K562 (cell line): ENCODE results near the gene RETSAT. TPM values are rescaled to one million over a fixed set of nuclear protein-coding genes. Genes with fewer than 3 reads are reported as not detected.

Experiments used
- ATAC-seq: fragments of 200-7000 bp; cut with Tn5 transposase; 3 replicates; pipeline ENCODE4 v1.9.1; 2020; ENCODE audit warnings: moderate library complexity
- BruUV-seq: library from RNA; stranded (reverse); fragments of 400-500 nt; replicated peaks from 2 replicates; lab custom pipeline; 2021; lab: Mats Ljungman, UMichigan
- CTCF ChIA-PET: fragments of 300-600 bp; formaldehyde crosslinking; extraction: SDS; loops from one replicate; lab custom pipeline; 2021; ENCODE audit warnings: low intra/inter-chr PET ratio; lab: Yijun Ruan, JAX
- POLR2A ChIA-PET: fragments of 300-600, 350-650 bp; sonication (Branson Sonifier 250); formaldehyde crosslinking; extraction: SDS; loops from one replicate; lab custom pipeline; 2021; ENCODE audit warnings: antibody characterized with exemption, inconsistent platforms; lab: Yijun Ruan, JAX
- DNase-seq, 4 experiments: peaks; one replicate each; pipeline versions ENCODE4 v3.0.0 to v3.0.0-alpha.2; 2011 to 2018; ENCODE audit warnings: low spot score in 3 of 4, mixed read lengths in 3 of 4; ENCODE audit errors: extremely low read depth in 1 of 4
- FAIRE-seq: peaks from 2 replicates; lab custom pipeline; 2011; peaks lifted over from hg19 to GRCh38; lab: Jason Lieb, UNC
- H2AFZ ChIP-seq: 2 replicates; pipeline ENCODE4 v1.6.0; 2011; ENCODE audit warnings: low read depth, low read length, control low read depth, inconsistent platforms
- H3K27ac ChIP-seq: fragments of 200-600 bp; 3 replicates; pipeline ENCODE4 v1.8.0; 2011; ENCODE audit warnings: low read depth, mild to moderate bottlenecking, control low read depth, inconsistent platforms, low read length, moderate library complexity, mixed read lengths; ENCODE audit errors: extremely low read depth
- H3K27me3 ChIP-seq, 2 experiments: fragments of 300-600 bp in 1 of 2; 2 replicates in 1 of 2; 3 replicates in 1 of 2; pipeline versions ENCODE4 v1.6.0 to v1.8.0; 2011; ENCODE audit warnings: inconsistent platforms in 2 of 2, low read length in 2 of 2, mild to moderate bottlenecking in 1 of 2, mixed read lengths in 1 of 2, moderate library complexity in 1 of 2; ENCODE audit not compliant: control insufficient read depth in 2 of 2, insufficient read depth in 2 of 2
- H3K36me3 ChIP-seq: fragments of 300-600 bp; 3 replicates; pipeline ENCODE4 v1.8.0; 2011; ENCODE audit warnings: mild to moderate bottlenecking, low read length, inconsistent platforms; ENCODE audit not compliant: control insufficient read depth, insufficient read depth
- H3K4me1 ChIP-seq, 2 experiments: fragments of 200-600 bp in 1 of 2; replicated peaks in 1 of 2; 2 replicates in 1 of 2; 3 replicates in 1 of 2; pipeline versions ENCODE4 v1.5.1 to v1.8.0; 2011; ENCODE audit warnings: inconsistent platforms in 2 of 2, low read length in 2 of 2, mild to moderate bottlenecking in 1 of 2, mixed read lengths in 1 of 2, moderate library complexity in 1 of 2; ENCODE audit not compliant: control insufficient read depth in 2 of 2, insufficient read depth in 2 of 2
- H3K4me2 ChIP-seq: 2 replicates; pipeline ENCODE4 v1.6.1; 2011; ENCODE audit warnings: low read length, control low read depth, inconsistent platforms, mixed read lengths; ENCODE audit not compliant: insufficient read depth
- H3K4me3 ChIP-seq: fragments of 200-600 bp; sonication (generic), shearing (Covaris generic); 2 replicates; pipeline ENCODE4 v1.5.1; 2016; ENCODE audit warnings: control low read depth, inconsistent platforms
- H3K79me2 ChIP-seq: fragments of 200-600 bp; 3 replicates; pipeline ENCODE4 v1.8.0; 2011; ENCODE audit warnings: low read length, inconsistent platforms; ENCODE audit not compliant: control insufficient read depth, insufficient read depth
- H3K9ac ChIP-seq, 2 experiments: 2 replicates each; pipeline versions ENCODE4 v1.6.0 to v1.6.1; 2011; ENCODE audit warnings: low read depth in 2 of 2, low read length in 2 of 2, control low read depth in 1 of 2, inconsistent platforms in 1 of 2, mild to moderate bottlenecking in 1 of 2, mixed read lengths in 1 of 2; ENCODE audit not compliant: insufficient read depth in 1 of 2
- H3K9me1 ChIP-seq: one replicate; pipeline ENCODE4 v1.6.0; 2011; ENCODE audit warnings: inconsistent platforms, mild to moderate bottlenecking, low read length, moderate library complexity; ENCODE audit not compliant: control insufficient read depth, insufficient read depth
- H3K9me3 ChIP-seq: replicated peaks from 2 replicates; pipeline ENCODE4 v1.5.1; 2011; ENCODE audit warnings: low read depth, low read length, inconsistent platforms; ENCODE audit not compliant: control insufficient read depth, insufficient read depth
- H4K20me1 ChIP-seq: replicated peaks from 2 replicates; pipeline ENCODE4 v1.6.1; 2011; ENCODE audit warnings: low read length, inconsistent platforms, mixed read lengths; ENCODE audit not compliant: control insufficient read depth, insufficient read depth
- PCBP2 ChIP-seq: fragments of 200-400 bp; formaldehyde crosslinking; IDR thresholded peaks from 2 replicates; pipeline ENCODE4 v1.6.1; 2018; ENCODE audit warnings: low read length, low read depth, mild to moderate bottlenecking, moderate library complexity; ENCODE audit not compliant: poor library complexity, severe bottlenecking
- RBM39 ChIP-seq: fragments of 200-400 bp; formaldehyde crosslinking; optimal IDR thresholded peaks from 2 replicates; pipeline ENCODE3; 2018; ENCODE audit warnings: low read depth, low read length
- WGBS: fragments of 100-300 bp; shearing (Covaris generic); methylation state at CpG from one replicate; pipeline ENCODE4 v1.1.6; 2016; ENCODE audit warnings: low coverage, mixed read lengths; ENCODE audit not compliant: insufficient coverage; ENCODE audit errors: missing lambda C conversion rate; 5-methylcytosine and 5-hydroxymethylcytosine counted together
- in situ Hi-C: fragments of 300-500 bp; cut with MboI; formaldehyde crosslinking; loops from 4 replicates; pipeline ENCODE4 v1.15.0; 2018; ENCODE audit warnings: inconsistent platforms, mixed read lengths
- intact Hi-C: fragments of 100-400 bp; cut with micrococcal nuclease; formaldehyde crosslinking; loops from 2 replicates; pipeline ENCODE4 v1.14.2; 2022
- polyA plus RNA-seq, 8 experiments: library from polyadenylated mRNA; depleted of rRNA in 4 of 8; stranded (reverse) in 5 of 8; unstranded in 3 of 8; fragments of >200 nt; fragmentation: Nextera tagmentation in 2 of 8; fragmentation: Illumina TruSeq in 1 of 8; extraction: Ambion mirVana in 2 of 8; extraction: Trizol in 1 of 8; gene quantifications; 2 replicates each; pipeline versions ENCODE4 v1.2.1 to v1.2.3, GENCODE V29; 2011 to 2014; ENCODE audit warnings: inconsistent platforms in 1 of 8, missing spikeins in 1 of 8
- total RNA-seq, 7 experiments: library from RNA; depleted of rRNA in 6 of 7; stranded (reverse); fragments of >200 nt in 6 of 7; fragmentation: Illumina TruSeq in 2 of 7; extraction: Trizol in 2 of 7; gene quantifications; 2 replicates each; pipeline versions ENCODE4 v1.2.1 to v1.2.3, GENCODE V29; 2011 to 2021; ENCODE audit warnings: low replicate concordance in 1 of 7
- TF ChIP-seq, protein P1 (sequence below): fragments of 200-800 bp; sonication (Bioruptor generic); IDR thresholded peaks from 2 replicates; pipeline ENCODE4 v1.6.1; 2017; ENCODE audit warnings: missing genetic modification characterization, missing compliant biosample characterization

The RETSAT gene
- total and polyA plus RNA-seq, 9 of the 15 experiments (the other 6 are each of a cell fraction or from before 2014, with no cell fraction given) = 1.9 to 21.6 (median 16.5) TPM

DNA sequence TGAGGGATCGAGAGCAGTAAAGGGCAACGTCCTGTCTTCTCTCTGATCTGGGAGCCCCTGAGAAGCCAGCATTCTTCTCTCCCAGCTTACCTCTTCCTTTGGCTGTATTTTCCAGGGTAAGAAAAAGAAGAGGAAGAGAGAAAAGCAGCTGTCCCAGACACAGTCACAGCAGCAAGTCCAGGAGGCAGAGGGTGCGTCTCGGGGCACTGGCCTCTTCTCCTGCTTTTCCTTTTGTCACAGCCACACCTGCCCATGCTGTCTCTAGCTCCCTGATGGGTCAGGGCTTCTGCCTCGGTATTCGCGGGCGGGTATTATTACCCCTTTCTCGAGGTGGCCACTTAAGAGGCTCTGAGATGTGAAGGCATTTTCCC is 46.8 kb downstream of the RETSAT start:
- Histone ChIP-seq H3K4me2 (peak overlapping the region; percentile 67), H3K27me3 (peaks cover 17 to 37% of the 10 kb centered on the region in 2 experiments), H4K20me1 (no peaks in the 10 kb centered on the region; the same call in 1 of the 2 replicates), H3K79me2 (no peaks in the 10 kb centered on the region), H3K9ac (peak overlapping the region; percentile 0 to 54; a peak in 3 of 4 replicates), H3K27ac (peak overlapping the region; percentile 20; the same call in 1 of the 3 replicates), H3K9me3 (no peaks in the 10 kb centered on the region), H3K36me3 (no peaks in the 10 kb centered on the region), H3K9me1 (no peaks in the 10 kb centered on the region), H2AFZ (peak overlapping the region; percentile 88), H3K4me3 (no peak overlapping the region), H3K4me1 (peaks cover 9 to 28% of the 10 kb centered on the region in 2 experiments; a peak in 4 of 5 replicates)
- WGBS = 61% methylated on average over 8 of the region's 9 CpGs
- ChIA-PET POLR2A (interaction anchor here (0.5 to 1.4 kb wide), 5 partner anchors 10 to 575 kb away, joined by 3 read pairs; partner anchors contain the start of gene TGOLN2), CTCF (no interaction called here)
- no TSS peak for BruUV-seq
- ATAC-seq (peak; percentile 15), FAIRE-seq (no peak), DNase-seq (no peak)
- in situ Hi-C loops = loop anchor here (10.0 kb wide), 1 partner anchor 383 kb away; no protein-coding TSS in a partner anchor
- intact Hi-C loops = no loop called here
- TF ChIP-seq RBM39 = peak; percentile 42
- TF ChIP-seq PCBP2 = no peak
- TF ChIP-seq, protein P1, sequence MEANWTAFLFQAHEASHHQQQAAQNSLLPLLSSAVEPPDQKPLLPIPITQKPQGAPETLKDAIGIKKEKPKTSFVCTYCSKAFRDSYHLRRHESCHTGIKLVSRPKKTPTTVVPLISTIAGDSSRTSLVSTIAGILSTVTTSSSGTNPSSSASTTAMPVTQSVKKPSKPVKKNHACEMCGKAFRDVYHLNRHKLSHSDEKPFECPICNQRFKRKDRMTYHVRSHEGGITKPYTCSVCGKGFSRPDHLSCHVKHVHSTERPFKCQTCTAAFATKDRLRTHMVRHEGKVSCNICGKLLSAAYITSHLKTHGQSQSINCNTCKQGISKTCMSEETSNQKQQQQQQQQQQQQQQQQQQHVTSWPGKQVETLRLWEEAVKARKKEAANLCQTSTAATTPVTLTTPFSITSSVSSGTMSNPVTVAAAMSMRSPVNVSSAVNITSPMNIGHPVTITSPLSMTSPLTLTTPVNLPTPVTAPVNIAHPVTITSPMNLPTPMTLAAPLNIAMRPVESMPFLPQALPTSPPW (CRISPR knock-in tag) = 0 out of 2 replicates have a peak, but pooled peaks have one; percentile 28
